ENCODE results near the gene TNRC6C.

The TNRC6C gene

DNA sequence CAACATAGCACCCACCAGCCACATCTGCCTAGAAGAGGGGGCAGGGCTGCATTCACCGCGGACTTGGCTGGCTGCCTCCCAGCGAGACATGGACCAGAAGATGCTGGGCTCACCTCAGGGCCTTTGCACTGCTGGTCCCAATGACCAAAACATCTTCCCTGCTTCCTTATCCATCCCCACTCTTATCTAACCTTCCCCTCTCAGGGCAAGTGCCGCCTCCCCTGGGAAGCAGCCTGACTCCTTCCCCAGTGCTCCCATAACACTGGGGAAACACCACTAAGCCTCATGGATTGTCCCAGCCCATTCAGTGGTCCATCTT is 164.4 kb downstream of the TNRC6C start:
- Histone ChIP-seq H3K36me3 (ENCODE audit: control insufficient read depth, insufficient read depth, low read length) (peaks cover 68% of the 10 kb centered on the region), H3K27me3 (replicated peaks; ENCODE audit: control insufficient read depth, insufficient read depth, low read length, poor library complexity, severe bottlenecking) (no peaks in the 10 kb centered on the region), H3K9me3 (ENCODE audit: control insufficient read depth, low read length) (no peaks in the 10 kb centered on the region), H3K27ac (ENCODE audit: insufficient read depth, low read length, poor library complexity, severe bottlenecking) (peak overlapping the region; percentile 86), H3K4me1 (ENCODE audit: control insufficient read depth, insufficient read depth, low read length, poor library complexity, severe bottlenecking) (peaks cover 73% of the 10 kb centered on the region), H3K4me3 (ENCODE audit: insufficient read depth, low read depth, low read length, poor library complexity, severe bottlenecking) (peak overlapping the region; percentile 30)
- DNase-seq: no peak

DNA sequence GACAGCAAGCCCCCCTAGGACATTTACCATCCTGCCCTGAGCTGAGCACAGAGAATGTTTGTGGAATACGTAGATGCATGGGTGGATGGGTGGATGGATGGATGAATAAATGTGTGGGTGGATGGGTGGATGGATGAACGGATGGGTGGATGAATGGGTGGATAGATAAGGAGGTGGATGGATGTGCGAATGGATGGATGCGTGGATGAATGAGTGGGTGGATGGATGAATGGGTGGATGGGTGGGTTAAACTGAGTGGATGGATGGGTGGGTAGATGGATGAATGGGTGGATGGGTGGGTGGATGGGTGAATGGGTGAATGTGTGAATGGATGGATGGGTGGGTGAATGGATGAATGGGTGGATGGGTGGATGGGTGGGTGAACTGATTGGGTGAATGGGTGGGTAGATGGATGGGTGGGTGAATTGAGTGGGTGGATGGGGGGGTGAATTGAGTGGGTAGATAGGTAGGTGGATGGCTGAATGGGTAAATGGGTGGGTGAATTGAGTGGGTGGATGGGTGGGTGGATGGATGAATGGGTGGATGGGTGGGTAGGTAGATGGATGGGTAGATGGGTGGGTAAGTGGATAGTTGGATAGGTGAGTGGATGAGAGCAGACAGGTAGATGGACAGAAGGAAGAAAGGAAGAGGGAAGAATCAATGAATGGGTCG is 164.9 kb downstream of the TNRC6C start:
- no peak for DNase-seq
- H3K27ac ChIP-seq (ENCODE audit: insufficient read depth, low read length, poor library complexity, severe bottlenecking): peak overlapping the region; percentile 86

DNA sequence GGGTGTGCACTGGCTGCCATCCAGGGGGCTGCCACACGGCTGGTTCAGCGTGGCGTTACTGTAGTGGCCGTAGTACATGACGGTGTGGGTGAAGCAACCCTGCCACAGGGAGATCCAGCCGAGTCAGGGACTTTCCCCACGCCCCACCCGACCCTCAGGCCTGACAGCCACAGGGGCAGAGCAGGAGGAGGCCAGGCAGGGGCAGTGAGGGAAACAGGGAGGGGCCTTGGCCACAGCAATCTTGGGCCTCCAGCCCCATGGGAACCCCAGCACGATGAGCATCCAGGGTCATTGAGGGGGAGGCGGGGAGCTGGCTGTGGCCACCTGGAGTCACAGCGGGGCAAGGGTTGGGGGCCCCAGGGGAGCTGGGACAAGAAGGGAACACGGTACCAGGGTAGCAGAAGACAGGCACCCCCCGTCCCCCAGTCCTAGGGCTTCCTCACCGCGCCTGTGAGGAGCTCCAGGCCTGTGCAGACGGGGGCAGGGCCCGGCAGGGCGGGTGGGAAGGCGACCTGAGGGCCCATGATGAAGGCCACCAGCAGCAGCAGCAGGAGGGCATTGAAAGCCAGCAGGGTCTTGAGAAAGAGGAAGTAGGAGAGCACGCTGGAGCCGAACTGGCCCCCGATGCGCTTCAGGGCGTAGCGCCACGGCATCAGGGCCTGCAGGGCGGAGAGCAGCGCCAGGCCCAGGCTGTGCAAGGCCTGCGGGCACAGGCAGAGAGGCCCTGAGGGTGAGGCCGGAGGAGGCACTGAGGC is 165.8 kb downstream of the TNRC6C start:
- Histone ChIP-seq H3K4me1 (ENCODE audit: control insufficient read depth, insufficient read depth, low read length, poor library complexity, severe bottlenecking) (peaks cover 73% of the 10 kb centered on the region), H3K4me3 (ENCODE audit: insufficient read depth, low read depth, low read length, poor library complexity, severe bottlenecking) (peak overlapping the region; percentile 97), H3K9me3 (ENCODE audit: control insufficient read depth, low read length) (no peaks in the 10 kb centered on the region), H3K27me3 (replicated peaks; ENCODE audit: control insufficient read depth, insufficient read depth, low read length, poor library complexity, severe bottlenecking) (no peaks in the 10 kb centered on the region), H3K27ac (ENCODE audit: insufficient read depth, low read length, poor library complexity, severe bottlenecking) (peak overlapping the region; percentile 86), H3K36me3 (ENCODE audit: control insufficient read depth, insufficient read depth, low read length) (peaks cover 57% of the 10 kb centered on the region)
- DNase-seq: no peak

More for the DNA sequence above, 164.9 kb downstream of the TNRC6C start:
- peak overlapping the region; percentile 30 for H3K4me3 ChIP-seq (ENCODE audit: insufficient read depth, low read depth, low read length, poor library complexity, severe bottlenecking)
- no peaks in the 10 kb centered on the region for H3K27me3 ChIP-seq (replicated peaks; ENCODE audit: control insufficient read depth, insufficient read depth, low read length, poor library complexity, severe bottlenecking)
- H3K36me3 ChIP-seq (ENCODE audit: control insufficient read depth, insufficient read depth, low read length): peaks cover 65% of the 10 kb centered on the region
- H3K9me3 ChIP-seq (ENCODE audit: control insufficient read depth, low read length): no peaks in the 10 kb centered on the region
- H3K4me1 ChIP-seq (ENCODE audit: control insufficient read depth, insufficient read depth, low read length, poor library complexity, severe bottlenecking): peaks cover 72% of the 10 kb centered on the region

DNA sequence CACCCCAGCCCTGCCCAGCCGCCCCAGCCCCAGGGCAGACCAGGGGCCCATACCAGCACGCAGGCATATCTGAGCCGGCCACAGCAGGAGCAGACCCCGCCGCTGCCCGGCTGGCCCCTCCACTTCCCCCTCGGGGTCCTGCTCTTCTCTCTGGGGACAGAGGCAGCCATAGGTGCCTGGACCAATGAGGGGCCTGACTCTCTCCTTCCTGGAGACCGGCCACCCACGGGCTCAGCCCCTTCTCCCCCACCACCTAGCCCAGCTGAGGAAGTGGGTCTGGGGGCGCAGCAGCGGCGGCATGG is 166.3 kb downstream of the TNRC6C start:
- H3K36me3 ChIP-seq (ENCODE audit: control insufficient read depth, insufficient read depth, low read length): peaks cover 53% of the 10 kb centered on the region
- no peaks in the 10 kb centered on the region for H3K9me3 ChIP-seq (ENCODE audit: control insufficient read depth, low read length)
- no peaks in the 10 kb centered on the region for H3K27me3 ChIP-seq (replicated peaks; ENCODE audit: control insufficient read depth, insufficient read depth, low read length, poor library complexity, severe bottlenecking)
- peak overlapping the region; percentile 97 for H3K4me3 ChIP-seq (ENCODE audit: insufficient read depth, low read depth, low read length, poor library complexity, severe bottlenecking)
- peak overlapping the region; percentile 86 for H3K27ac ChIP-seq (ENCODE audit: insufficient read depth, low read length, poor library complexity, severe bottlenecking)
- H3K4me1 ChIP-seq (ENCODE audit: control insufficient read depth, insufficient read depth, low read length, poor library complexity, severe bottlenecking): peaks cover 78% of the 10 kb centered on the region
- DNase-seq: no peak

DNA sequence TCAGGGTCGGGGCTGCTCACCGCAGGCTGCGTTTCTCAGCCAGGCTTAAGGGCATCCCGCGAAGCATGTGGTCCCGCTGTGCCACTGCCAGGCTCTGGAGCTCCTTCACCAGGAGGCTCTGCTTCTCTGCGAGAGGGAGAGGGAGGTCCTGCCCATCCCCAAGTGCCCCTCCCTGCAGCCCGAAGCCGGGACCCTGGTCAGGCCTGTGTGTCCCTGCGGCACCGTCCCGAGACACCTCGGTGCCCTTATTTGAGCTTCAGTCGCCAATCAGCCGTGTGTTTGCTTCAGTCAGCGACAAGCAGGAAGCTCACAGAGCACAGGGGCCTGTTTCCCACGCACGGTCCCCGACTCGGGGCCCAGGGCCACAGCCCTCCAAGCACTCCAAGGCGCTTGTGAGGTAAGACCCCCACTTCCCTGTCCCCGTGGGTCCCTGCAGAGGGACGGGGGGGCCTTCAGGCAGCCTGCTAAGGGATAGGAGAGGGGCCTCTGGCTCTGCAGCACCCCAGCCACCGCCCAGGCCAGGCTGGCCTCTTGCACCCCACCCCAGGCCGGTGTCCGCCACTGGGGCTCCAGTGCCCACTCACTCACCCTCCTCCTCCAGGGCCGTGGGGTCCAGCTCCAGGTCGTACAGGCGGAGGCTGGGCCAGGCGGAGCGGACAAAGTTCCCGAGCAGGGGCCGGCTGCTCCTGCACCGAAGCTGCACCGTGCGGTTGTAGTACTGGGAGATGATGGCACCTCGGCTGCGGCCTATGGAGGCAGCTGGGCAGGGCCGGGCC is 166.8 kb downstream of the TNRC6C start:
- no peaks in the 10 kb centered on the region for H3K27me3 ChIP-seq (replicated peaks; ENCODE audit: control insufficient read depth, insufficient read depth, low read length, poor library complexity, severe bottlenecking)
- H3K36me3 ChIP-seq (ENCODE audit: control insufficient read depth, insufficient read depth, low read length): peaks cover 51% of the 10 kb centered on the region
- peaks cover 83% of the 10 kb centered on the region for H3K4me1 ChIP-seq (ENCODE audit: control insufficient read depth, insufficient read depth, low read length, poor library complexity, severe bottlenecking)
- DNase-seq: peak in 1 of 3 donors; percentile 23
- no peaks in the 10 kb centered on the region for H3K9me3 ChIP-seq (ENCODE audit: control insufficient read depth, low read length)
- H3K27ac ChIP-seq (ENCODE audit: insufficient read depth, low read length, poor library complexity, severe bottlenecking): peak overlapping the region; percentile 86
- H3K4me3 ChIP-seq (ENCODE audit: insufficient read depth, low read depth, low read length, poor library complexity, severe bottlenecking): peak overlapping the region; percentile 97

DNA sequence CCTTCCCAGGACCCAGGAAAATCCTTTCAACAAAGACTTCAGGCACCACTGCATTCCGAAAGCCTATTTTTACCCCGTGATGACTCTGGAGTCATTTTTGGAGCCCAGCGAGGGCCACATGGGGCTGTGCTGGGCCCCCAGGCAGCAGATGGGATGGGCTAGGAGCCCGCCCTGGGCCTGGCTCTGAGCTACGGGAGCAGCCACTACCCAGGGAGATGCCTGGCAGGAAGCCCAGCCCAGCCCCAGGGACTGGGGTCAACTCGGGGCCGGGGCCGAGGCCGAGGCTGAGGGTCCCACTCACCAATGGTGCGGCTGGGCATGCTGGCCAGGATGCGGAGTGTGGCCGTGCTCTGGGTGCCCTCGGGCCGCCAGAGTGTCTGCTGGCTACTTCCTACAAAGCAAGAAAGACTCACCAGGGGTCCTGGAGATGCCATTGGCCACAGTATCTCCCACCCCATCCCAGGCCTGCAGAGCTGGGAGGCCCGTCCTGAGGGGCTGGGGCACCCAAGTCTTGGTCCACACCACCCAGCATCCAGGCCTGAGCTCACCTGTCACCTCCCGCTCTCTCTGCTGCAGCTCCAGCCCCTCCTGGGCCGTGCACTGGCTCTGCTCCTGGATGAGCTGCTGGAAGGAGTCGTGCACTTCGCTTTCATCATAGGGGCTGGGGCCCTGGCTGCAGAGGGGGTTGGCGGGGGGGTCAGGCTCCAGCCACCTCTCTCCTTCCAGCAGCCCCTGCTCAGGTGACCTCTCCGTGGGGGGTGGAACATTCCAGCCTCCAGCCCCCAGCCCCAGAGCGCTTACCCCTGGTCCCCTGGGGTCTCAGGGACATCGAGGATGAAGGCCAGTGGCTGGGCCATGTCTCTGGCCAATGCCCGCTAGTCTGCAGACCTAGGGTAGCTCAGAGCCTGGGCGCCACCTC is 167.7 kb downstream of the TNRC6C start:
- H3K9me3 ChIP-seq (ENCODE audit: control insufficient read depth, low read length): no peaks in the 10 kb centered on the region
- peaks cover 83% of the 10 kb centered on the region for H3K4me1 ChIP-seq (ENCODE audit: control insufficient read depth, insufficient read depth, low read length, poor library complexity, severe bottlenecking)
- no peak for DNase-seq
- H3K36me3 ChIP-seq (ENCODE audit: control insufficient read depth, insufficient read depth, low read length): peaks cover 46% of the 10 kb centered on the region
- no peaks in the 10 kb centered on the region for H3K27me3 ChIP-seq (replicated peaks; ENCODE audit: control insufficient read depth, insufficient read depth, low read length, poor library complexity, severe bottlenecking)
- H3K4me3 ChIP-seq (ENCODE audit: insufficient read depth, low read depth, low read length, poor library complexity, severe bottlenecking): peak overlapping the region; percentile 97
- H3K27ac ChIP-seq (ENCODE audit: insufficient read depth, low read length, poor library complexity, severe bottlenecking): peak overlapping the region; percentile 86

DNA sequence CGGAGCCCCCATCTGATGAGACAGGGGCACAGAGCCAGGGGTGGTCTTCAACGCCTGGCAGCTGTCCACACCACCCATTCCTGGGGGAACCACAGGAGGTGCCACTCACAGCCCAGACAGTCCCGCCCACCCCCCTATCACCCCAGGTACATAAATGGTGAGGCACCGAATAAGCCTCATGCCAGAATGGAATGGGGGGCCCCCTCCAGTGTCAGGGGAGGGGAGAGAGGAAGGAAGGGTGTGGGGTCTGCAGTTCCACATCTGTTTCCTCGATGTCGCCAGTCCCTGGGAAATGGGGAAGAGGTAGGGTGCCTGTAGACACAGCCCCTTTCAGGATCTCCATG is 168.4 kb downstream of the TNRC6C start:
- Histone ChIP-seq H3K4me3 (ENCODE audit: insufficient read depth, low read depth, low read length, poor library complexity, severe bottlenecking) (peak overlapping the region; percentile 97), H3K9me3 (ENCODE audit: control insufficient read depth, low read length) (no peaks in the 10 kb centered on the region), H3K4me1 (ENCODE audit: control insufficient read depth, insufficient read depth, low read length, poor library complexity, severe bottlenecking) (peaks cover 77% of the 10 kb centered on the region), H3K27me3 (replicated peaks; ENCODE audit: control insufficient read depth, insufficient read depth, low read length, poor library complexity, severe bottlenecking) (no peaks in the 10 kb centered on the region), H3K36me3 (ENCODE audit: control insufficient read depth, insufficient read depth, low read length) (peaks cover 42% of the 10 kb centered on the region), H3K27ac (ENCODE audit: insufficient read depth, low read length, poor library complexity, severe bottlenecking) (peak overlapping the region; percentile 86)
- no peak for DNase-seq

DNA sequence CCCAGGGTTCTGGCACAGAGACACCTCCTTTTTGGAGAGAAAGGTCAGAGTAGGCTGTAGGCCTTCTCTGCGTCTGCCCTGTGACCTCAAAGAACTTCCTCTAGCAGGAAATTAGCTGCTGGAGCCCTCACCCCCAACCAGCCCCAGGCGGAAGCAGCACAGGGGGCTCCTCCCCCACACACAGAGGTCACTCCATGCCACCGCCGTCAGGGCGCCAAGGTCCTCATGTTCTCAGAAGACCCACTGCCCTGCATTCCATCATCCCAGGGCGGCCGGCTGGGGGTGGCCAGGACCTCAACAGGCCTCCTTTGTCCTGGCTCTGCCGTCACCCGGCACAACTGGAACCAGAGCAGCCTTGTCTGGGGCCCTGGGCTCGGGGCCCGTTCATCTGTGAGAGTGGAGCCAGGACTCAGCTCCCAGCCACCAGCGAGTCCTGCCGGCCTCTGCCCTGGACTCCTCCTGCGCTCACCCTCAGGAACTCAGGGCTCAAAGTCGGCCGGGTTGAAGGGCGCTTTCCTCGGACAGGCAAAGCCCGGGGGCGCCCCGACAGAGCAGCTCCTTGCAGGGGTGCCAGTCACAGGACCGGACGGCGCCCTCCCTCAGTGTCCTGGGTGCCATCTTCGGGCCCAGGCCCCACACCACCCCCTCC is 168.9 kb downstream of the TNRC6C start:
- H3K4me3 ChIP-seq (ENCODE audit: insufficient read depth, low read depth, low read length, poor library complexity, severe bottlenecking): peak overlapping the region; percentile 97
- H3K27me3 ChIP-seq (replicated peaks; ENCODE audit: control insufficient read depth, insufficient read depth, low read length, poor library complexity, severe bottlenecking): no peaks in the 10 kb centered on the region
- no peaks in the 10 kb centered on the region for H3K9me3 ChIP-seq (ENCODE audit: control insufficient read depth, low read length)
- H3K4me1 ChIP-seq (ENCODE audit: control insufficient read depth, insufficient read depth, low read length, poor library complexity, severe bottlenecking): peaks cover 75% of the 10 kb centered on the region
- peak overlapping the region; percentile 86 for H3K27ac ChIP-seq (ENCODE audit: insufficient read depth, low read length, poor library complexity, severe bottlenecking)
- peak; percentile 56 to 66 (median 58) for DNase-seq
- H3K36me3 ChIP-seq (ENCODE audit: control insufficient read depth, insufficient read depth, low read length): peaks cover 37% of the 10 kb centered on the region

DNA sequence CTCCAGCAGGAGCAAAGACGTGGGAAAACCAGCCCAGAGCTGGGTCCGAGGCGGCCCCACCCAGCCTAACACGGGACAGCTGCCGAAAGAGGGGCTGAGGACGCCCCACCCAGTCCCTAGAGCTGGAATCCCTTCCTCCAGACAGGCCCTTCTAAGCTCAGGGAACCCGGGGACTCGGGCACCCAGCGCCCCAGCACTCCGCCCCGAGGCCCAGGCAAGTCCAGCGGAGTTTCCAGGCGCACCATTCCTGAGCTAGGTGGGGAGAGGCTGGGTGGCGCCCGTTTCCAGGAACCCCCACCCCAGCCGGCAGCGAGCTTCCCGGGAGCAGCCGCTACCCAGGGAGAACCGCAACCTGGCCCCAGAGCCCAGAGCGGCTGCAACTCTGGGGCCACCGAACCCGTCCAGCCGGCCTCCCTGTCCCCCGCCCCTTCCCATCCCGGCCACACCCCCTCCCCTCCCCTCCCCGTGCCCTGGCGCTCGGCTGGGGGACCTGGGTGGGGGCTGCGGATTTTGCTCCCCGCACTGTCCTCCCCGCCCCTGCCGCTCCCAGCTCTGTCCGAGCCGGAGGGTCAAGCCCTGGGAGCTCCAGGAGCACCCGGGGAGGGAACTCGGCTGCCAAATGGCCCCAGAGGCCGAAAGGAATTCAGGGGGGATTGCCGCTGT is 169.5 kb downstream of the TNRC6C start:
- H3K4me3 ChIP-seq (ENCODE audit: insufficient read depth, low read depth, low read length, poor library complexity, severe bottlenecking): peak overlapping the region; percentile 97
- no peak for DNase-seq
- peaks cover 30% of the 10 kb centered on the region for H3K36me3 ChIP-seq (ENCODE audit: control insufficient read depth, insufficient read depth, low read length)
- peaks cover 75% of the 10 kb centered on the region for H3K4me1 ChIP-seq (ENCODE audit: control insufficient read depth, insufficient read depth, low read length, poor library complexity, severe bottlenecking)
- peak overlapping the region; percentile 86 for H3K27ac ChIP-seq (ENCODE audit: insufficient read depth, low read length, poor library complexity, severe bottlenecking)
- H3K27me3 ChIP-seq (replicated peaks; ENCODE audit: control insufficient read depth, insufficient read depth, low read length, poor library complexity, severe bottlenecking): no peaks in the 10 kb centered on the region
- no peaks in the 10 kb centered on the region for H3K9me3 ChIP-seq (ENCODE audit: control insufficient read depth, low read length)

Measured in effector memory CD4-positive, alpha-beta T cell (primary cell).